ENCODE measurements around the gene ZSWIM3. TPM values are rescaled to one million over a fixed set of nuclear protein-coding genes. Genes with fewer than 3 reads are reported as not detected.

The ZSWIM3 gene
- 5.9 and 6.2 TPM in 2 replicates for total RNA-seq

DNA sequence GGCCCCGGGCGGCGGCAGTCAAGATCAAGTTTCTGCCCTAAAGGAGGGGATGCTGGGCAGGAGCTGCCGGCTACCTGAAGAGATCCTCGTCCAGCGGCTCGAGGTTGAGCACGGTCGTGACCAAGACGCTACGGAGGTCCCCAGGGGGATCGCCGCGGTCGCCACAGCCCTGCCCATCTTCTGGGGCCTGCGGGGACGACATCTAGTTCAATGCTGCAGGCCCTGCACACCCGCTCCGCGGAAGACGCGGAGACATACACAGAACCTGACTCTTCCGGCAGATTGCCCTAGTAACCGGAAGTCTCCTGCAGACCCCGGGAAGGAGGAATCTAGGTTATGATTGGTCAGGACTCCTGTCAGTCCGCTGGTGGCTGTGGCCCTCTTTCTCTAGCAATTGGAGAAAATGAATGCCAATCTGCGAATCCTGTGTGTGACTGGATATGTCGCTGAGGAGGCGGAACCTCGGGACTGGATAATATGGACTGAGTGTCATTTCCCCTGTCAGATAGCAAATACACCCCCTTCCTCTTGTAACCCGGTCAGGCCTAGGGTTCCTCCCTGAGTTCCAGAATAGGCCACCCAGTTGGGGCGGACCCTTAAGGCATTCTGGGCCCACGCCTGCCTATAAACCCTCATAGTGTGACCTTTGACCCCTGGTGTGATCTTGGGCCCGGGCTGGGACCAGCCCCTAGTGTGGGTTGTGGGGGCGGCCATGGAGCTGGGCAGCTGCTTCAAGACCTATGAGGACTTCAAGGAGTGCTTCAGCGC lies at the start of gene ZSWIM3, which contains the start of gene ACOT8:
Gene ZSWIM3 (plus strand): TSS at position 501 of the 768 bp plus-strand sequence. CDS start 212 bp downstream, at position 713.
Gene ACOT8 (minus strand): TSS at position 279 of the 768 bp plus-strand sequence. CDS start 77 bp downstream, at position 202.

DNA sequence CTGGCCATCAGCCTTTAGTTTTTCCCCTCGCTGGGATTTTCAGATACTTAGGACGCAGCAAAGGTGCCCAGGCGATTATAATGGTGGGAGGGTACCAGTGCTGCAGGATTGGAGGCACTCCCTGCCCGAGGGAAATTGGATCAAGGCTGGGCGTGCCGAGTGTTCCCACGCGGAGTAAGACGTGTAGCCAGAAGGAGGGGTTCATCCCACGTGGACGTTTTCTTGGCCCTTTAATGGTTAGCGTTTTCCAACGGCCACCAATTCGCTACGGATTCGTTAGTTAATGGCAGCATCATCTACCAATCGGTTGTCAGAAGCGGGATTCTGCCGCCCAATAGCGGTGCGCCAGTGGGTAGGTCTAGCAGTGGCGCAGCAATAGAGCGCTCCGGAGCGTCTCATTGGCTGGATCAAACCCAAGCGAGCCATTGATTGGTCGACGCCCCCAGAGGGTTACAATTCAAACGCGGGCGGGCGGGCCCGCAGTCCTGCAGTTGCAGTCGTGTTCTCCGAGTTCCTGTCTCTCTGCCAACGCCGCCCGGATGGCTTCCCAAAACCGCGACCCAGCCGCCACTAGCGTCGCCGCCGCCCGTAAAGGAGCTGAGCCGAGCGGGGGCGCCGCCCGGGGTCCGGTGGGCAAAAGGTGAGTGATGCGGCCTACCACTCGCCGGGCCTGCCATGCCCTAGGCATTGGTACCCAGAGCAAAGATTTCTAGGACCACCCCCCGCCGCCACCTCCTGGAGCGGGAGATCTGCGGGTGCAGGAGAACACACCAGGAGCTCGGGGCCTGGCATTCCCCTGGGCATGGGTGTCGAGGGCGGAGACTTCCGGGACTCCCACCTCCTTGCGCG lies 45.0 kb upstream of the ZSWIM3 start, which contains the start of gene UBE2C:
Gene UBE2C (plus strand): TSS at position 488 of the 849 bp plus-strand sequence. CDS start 52 bp downstream, at position 540.

DNA sequence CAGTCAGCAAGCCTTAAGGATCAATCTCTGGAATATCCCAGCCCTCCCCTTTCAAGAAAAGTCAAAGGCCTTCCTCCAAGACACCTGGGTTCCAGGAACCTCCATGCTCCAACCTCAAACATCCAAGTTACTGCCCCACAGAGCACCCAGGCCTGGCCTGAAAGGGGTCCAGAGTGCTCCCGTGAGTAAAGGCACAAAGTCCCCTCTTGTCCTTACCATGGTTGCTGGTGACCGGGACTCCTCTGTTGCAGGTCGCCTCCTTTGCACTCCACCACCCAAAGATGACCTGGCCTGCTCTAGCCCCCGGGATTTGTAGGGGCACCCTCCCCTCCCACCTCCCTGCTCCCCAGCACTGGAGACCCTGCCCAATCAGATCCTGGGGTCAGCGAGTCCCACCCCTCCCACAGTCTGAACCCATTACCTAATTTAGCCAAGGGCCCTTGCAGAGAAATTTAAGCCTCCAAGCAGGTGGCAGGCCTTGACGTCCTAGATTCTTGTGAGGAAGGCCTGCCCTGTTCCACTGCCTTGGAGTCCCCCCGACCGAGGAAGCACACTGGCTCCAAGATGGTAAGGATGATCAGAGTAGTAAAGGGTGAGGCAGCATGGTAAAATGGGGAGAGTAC lies 30.3 kb upstream of the ZSWIM3 start, which contains the start of gene TNNC2:
Gene TNNC2 (minus strand): TSS at position 283 of the 623 bp plus-strand sequence. CDS start 64 bp downstream, at position 219.

DNA sequence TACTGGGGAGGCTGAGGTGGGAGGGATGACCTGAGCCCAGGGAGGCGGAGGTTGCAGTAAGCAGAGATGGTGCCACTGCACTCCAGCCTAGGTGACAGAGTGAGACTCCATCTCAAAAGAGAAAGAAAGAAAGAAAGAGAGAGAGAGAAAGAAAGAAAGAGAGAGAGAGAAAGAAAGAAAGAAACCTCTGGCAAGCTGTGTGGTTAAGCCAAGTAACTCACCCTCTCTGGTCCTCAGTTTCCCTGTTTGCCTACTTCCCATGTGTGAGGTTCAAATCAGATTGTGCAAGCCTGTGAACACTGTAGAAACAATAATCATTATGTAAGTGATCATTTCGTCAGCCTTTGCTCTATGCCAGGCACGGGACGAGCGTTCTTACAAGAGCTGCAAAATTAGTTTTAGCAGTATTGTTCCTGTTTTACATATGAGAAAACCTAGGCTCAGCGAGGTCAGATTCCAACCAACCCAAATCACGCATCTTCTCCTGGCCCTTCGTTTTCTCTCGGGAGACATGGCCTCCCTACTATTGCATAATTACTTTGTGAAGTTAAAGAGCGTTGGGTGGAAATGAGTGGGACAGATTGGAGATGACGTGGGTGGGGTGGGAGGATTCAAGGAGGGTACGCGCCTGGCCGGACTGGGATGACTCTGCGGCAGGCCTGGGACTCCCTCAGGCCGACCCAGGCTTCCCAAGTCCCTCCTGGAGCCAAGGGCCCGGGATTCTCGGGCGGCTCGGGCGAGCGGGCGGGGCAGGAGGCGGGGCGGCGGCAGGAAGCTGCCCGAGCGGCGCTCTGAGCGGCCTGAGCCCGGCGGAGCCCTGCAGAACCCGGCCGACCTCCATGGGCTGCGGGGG lies 24.2 kb upstream of the ZSWIM3 start, which contains the start of gene SNX21:
Gene SNX21 (plus strand): TSS at position 770 of the 853 bp plus-strand sequence. CDS start 121 bp downstream, outside the sequence.

DNA sequence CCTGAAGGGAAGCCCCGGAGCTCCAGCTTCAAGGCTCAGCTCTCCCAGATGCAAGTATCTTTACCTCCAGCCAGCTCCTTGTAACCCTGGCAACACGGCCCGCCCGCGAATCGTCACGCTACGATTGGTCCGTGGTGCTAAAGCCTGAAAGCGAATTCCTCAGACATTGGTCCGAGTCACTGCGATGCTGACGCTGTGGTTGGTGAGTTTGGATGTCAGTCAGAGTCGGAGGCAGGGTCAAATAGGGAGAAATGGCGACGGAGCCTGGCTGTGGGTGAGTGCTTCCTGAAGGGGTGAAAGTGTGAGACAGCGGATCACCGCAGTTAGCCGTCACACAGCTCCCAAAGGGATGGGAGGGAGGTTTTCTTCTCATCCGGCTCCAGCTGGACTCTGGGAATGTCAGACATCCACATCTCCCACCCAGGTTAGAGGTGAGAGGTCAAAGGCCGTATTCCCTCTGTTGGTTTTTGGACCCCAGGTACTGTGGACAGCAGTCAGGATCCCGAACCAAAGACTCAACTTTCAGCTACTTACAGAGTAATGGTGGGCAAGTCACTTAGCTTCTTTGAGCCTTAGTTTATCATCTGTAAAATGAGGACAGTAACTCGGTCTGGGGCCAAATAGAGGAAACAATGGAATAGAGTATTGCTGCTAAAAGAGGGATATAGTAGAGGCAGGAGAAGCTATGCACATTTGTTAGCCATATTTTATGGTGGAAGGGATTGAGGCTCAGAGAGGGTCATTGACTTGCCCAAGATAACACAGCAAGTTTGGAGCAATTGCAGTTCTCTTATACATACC lies 23.8 kb downstream of the ZSWIM3 start, which contains the start of gene ZSWIM1:
Gene ZSWIM1 (plus strand): TSS at position 240 of the 801 bp plus-strand sequence. CDS start 1,366 bp downstream, outside the sequence.

DNA sequence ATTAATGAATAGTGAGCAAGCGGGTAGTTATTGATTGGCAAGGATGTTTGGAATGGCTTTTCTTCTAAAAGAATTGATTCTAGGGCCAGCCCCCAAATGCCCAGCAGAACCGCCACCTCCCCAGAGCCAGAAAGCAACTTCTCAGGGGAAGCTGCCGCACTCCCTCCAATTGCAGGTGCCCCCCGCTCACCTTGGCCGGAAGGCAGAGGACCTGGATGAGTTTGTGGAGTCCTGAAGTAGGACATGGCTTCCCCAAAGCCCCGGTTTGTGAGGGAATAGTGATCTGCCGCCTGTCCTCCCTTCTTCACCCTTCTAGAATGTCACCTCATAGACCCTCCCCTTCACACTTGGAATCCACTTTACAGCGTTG lies 29.9 kb downstream of the ZSWIM3 start, which contains the start of gene SPATA25:
Gene SPATA25 (minus strand): TSS at position 277 of the 370 bp plus-strand sequence. CDS start 32 bp downstream, at position 245.

GRCh38 chr20:45890985-45891983 lies 33.9 kb downstream of the ZSWIM3 start, which contains the start of the genes CTSA and NEURL2:
Gene CTSA, plus strand, starts transcription at chr20:45891335. Its CDS starts 234 bp downstream, at chr20:45891569.
Gene NEURL2, minus strand, starts transcription at chr20:45891208. Its CDS starts 217 bp downstream, at chr20:45890991.

GRCh38 chr20:45911486-45912343 lies 54.3 kb downstream of the ZSWIM3 start, which contains the start of gene PLTP:
Gene PLTP, minus strand, starts transcription at chr20:45912155. Its CDS starts 703 bp downstream, at chr20:45911452.

Other genes with a start within 250 kb of the ZSWIM3 start
- not detected in 2 replicates for gene WFDC10A, start 227.9 kb upstream of the ZSWIM3 start, total RNA-seq
- not detected in 2 replicates for gene WFDC9, start 226.3 kb upstream of the ZSWIM3 start, total RNA-seq
- not detected in 2 replicates for gene WFDC11, start 187.4 kb upstream of the ZSWIM3 start, total RNA-seq
- not detected in 2 replicates for gene WFDC13, start 155.6 kb upstream of the ZSWIM3 start, total RNA-seq
- not detected in 2 replicates for gene WFDC10B, start 152.6 kb upstream of the ZSWIM3 start, total RNA-seq
- gene SPINT4, start 135.3 kb upstream of the ZSWIM3 start, total RNA-seq, result not detected in 2 replicates
- gene WFDC3, start 65.7 kb upstream of the ZSWIM3 start, total RNA-seq, result 0.65 TPM in 1 of 2 replicates, not detected in the other
- gene DNTTIP1, start 65.7 kb upstream of the ZSWIM3 start, total RNA-seq, result 17.2 and 19.8 TPM in 2 replicates
- 21.4 and 41.3 TPM in 2 replicates for gene UBE2C, start 45.0 kb upstream of the ZSWIM3 start, total RNA-seq
- not detected in 2 replicates for gene TNNC2, start 30.3 kb upstream of the ZSWIM3 start, total RNA-seq
- gene SNX21, start 23.8 kb upstream of the ZSWIM3 start, total RNA-seq, result 22.4 and 32.5 TPM in 2 replicates
- 31.5 and 33.6 TPM in 2 replicates for gene ACOT8, start 222 bp upstream of the ZSWIM3 start, total RNA-seq
- 2.0 and 3.2 TPM in 2 replicates for gene ZSWIM1, start 23.6 kb downstream of the ZSWIM3 start, total RNA-seq
- 0.61 and 0.97 TPM in 2 replicates for gene SPATA25, start 30.0 kb downstream of the ZSWIM3 start, total RNA-seq
- gene NEURL2, start 33.6 kb downstream of the ZSWIM3 start, total RNA-seq, result 2.6 TPM in 2 replicates
- 25.4 and 26.0 TPM in 2 replicates for gene CTSA, start 33.7 kb downstream of the ZSWIM3 start, total RNA-seq
- 10.6 and 13.6 TPM in 2 replicates for gene PLTP, start 54.5 kb downstream of the ZSWIM3 start, total RNA-seq
- 6.8 and 7.5 TPM in 2 replicates for gene PCIF1, start 77.1 kb downstream of the ZSWIM3 start, total RNA-seq
- gene ZNF335, start 114.6 kb downstream of the ZSWIM3 start, total RNA-seq, result 8.1 and 10.5 TPM in 2 replicates
- gene MMP9, start 151.3 kb downstream of the ZSWIM3 start, total RNA-seq, result not detected in 2 replicates
- gene SLC12A5, start 171.6 kb downstream of the ZSWIM3 start, total RNA-seq, result under 0.01 and 0.32 TPM in 2 replicates
- 10.4 and 10.9 TPM in 2 replicates for gene NCOA5, start 232.3 kb downstream of the ZSWIM3 start, total RNA-seq